ENCODE results near the gene PANK1.
"Not testable (repeated sequence)": the region's sequence is repeated elsewhere in the genome, so short reads cannot be mapped to it uniquely, and the experiment has no call there.

The PANK1 gene

DNA sequence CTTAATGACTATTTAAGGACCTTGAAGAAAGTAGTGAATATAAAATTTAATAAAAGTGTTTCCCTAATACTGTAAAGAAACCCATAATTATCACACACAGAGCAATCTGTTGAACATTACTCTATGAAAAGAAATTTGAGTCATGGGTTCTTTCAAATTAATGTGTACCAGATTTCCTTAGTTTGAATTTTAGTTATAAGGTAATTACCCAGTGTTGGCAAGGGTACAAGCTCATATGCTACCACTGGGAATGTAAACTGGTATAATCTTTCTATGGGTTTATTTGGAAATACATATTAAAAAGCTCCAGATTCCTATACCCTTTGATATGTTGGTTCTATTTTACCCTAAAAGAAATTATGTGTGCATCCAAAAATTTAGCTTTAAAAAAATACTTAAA lies 22.9 kb downstream of the PANK1 start:
- FAIRE-seq (no peak), DNase-seq (ENCODE audit: insufficient read length, low spot score) (no peak)

DNA sequence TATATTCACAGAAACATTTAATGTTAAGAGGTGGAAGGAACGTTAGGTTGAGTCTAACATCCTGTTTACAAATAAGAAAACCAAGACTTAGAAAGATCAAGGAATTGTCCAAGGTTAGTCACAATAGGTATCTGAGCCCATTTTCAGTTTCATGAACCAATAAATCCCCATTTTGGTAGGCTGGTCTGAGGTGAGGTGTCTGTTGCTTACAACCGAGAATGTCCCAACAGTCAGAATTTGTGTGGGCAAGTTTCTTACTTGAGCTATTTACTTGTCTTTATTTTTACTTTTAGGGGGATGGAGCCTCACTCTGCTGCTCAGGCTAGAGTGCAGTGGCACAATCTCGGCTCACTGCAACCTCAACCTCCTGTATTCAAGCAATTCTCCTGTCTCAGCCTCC lies 23.6 kb downstream of the PANK1 start:
- no peak for DNase-seq (ENCODE audit: insufficient read length, low spot score)
- FAIRE-seq = no peak

DNA sequence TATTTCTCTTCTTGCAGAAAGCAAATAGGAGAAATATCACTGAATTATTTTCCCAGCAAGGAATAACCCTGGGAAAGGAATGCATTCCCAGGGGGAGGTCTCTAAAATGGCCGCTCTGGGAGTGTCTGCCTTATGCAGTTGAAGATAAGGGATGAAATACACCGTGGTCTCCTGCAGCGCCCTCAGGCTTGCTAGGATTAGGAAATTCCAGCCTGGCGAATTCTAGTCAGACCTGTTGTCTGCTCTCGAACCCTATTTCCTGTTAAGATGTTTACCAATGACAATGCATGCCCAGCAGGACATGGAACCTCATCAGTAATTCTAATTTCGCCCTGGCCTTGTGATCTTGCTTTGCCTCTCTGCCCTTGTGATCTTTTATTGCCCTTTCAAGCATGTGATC lies 24.7 kb downstream of the PANK1 start:
- not testable (repeated sequence) for DNase-seq (ENCODE audit: insufficient read length, low spot score); FAIRE-seq

DNA sequence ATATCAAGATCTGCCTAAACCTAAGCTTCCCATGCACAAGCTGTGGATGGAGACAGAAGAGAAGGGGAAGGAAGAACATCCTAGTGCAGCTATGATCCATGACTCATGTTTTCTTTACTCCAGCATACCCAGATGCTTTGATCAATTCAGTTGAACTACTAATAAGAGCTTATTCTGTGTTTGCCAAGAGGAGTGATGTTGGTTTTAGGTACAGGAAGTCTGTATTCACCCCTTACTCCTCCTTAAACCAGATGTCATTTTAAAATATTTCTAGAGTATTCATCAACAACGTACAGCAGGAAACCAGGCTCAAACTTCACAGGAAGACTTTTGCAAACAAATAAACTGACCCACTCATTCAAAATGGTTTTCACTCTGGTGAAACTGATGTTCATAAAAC lies 29.2 kb downstream of the PANK1 start:
- FAIRE-seq (no peak), DNase-seq (ENCODE audit: insufficient read length, low spot score) (no peak)

DNA sequence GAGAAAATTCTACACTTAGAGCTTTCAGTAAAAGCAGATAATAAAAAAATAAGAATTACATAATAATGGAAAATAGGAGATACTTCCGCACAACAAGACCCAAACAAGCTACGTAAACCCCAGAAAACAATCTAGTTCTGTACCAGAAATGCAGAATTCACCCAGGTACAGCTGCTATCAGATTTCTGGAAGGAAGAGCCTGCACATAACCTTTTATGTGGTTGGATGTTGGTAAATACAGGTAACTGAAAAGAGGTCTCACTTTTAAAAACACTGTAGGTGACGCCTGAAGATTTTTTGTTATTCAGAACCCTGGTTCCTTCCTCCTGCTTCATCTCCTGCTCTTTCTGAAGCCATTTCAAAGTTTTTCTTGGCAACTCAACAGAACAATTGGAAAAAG lies 29.9 kb downstream of the PANK1 start:
- no peak for FAIRE-seq
- DNase-seq (ENCODE audit: insufficient read length, low spot score) = no peak

DNA sequence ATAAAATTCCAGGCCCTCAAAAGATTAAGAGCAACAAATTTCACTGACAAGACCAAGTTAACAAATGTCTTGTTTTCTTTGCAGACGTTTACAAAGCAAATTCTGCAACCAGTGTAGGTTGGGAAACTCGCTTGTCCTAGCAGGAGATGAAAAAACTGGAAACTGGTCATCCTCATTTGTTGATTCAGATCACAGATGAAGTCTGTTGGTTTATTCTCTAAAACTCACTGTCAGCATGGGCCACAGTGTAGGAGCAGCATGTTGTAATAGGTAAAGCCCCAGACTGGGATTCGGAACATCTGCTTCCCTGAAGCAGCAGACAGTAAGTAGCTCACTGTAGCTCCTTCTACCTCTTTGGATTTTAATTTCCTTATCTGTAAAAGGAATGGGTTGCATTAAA lies 31.5 kb downstream of the PANK1 start:
- FAIRE-seq = no peak

DNA sequence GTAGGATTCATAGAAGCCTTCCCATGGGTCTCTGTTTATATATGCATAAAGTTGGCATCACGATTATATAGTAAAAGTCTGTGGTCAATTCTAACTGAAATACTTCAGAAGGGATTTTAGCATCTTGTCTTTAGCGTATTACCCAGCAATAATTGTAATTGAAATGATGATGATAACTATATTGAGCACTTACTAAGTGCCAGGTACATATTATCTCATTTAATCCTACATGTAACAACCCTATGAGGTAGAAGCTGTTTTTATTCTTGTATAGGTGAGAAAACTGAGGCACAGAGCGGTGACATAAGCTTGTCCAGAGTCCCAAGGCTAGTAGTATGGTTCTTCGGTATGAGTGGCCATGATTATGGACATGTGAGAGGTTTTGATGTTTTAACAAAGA lies 33.8 kb downstream of the PANK1 start:
- no peak for FAIRE-seq
- no peak for DNase-seq (ENCODE audit: insufficient read length, low spot score)

More for the DNA sequence above, 31.5 kb downstream of the PANK1 start:
- no peak for DNase-seq (ENCODE audit: insufficient read length, low spot score)

DNA sequence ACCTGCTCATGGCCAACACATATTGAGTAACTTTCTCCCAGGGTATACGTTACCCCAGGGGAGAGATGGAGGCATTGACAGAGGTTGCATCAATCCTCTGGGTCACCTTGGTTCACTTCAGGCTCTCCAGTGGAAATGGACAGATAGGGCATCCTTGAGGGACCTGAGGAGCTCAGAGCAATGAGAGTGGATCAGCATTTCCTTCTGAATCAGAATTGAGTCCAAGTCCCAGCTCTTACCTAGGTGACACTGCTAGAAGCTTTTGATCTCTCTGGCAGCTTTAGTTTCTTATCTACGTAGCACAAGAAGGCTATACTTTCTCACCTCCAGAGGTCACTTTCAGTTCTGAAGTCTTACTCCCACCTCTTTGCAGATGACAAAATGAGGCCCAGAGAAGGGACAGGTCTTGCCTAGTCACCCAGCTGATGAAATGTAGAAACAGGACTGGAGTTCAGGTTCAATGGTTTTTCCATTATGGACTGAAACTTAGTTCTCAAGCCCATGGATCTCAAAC lies 35.2 kb downstream of the PANK1 start:
- FAIRE-seq (peak; percentile 89), DNase-seq (ENCODE audit: insufficient read length, low spot score) (peak; percentile 5)

DNA sequence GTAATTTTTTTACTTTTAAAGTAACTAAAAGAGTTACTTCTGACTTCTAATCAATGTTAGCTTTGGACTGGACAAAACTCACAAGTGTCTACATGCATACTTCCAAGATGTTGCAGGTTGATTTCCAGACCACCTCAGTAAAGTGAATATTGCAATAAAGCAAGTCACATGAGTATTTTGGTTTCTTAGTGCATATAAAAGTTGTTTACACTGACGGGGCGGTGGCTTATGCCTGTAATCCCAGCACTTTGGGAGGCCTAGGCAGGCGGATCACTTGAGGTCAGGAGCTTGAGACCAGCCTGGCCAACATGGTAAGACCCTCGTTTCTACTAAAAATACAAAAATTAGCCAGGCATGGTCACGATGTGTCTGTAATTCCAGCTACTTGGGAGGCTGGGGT lies 40.8 kb downstream of the PANK1 start:
- no peak for DNase-seq (ENCODE audit: insufficient read length, low spot score)

DNA sequence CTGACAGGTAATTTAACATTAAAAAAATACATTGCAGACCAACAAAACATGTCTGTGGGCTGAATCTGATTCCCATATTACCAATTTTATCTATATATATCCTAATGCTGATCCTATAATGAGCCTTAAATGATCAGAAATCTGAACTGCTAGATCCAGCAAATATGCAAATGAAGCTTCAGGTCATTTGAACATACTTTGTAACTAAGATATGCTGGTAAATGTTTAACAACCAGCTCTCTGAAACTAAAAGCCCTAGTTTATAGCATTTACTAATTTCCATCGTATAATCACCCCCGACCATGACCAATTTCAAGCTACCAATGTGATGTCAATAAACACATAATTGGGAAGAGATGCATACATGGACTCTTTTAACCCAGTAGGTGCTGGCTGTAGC lies 42.1 kb downstream of the PANK1 start:
- FAIRE-seq (no peak), DNase-seq (ENCODE audit: insufficient read length, low spot score) (no peak)

More for the DNA sequence above, 40.8 kb downstream of the PANK1 start:
- FAIRE-seq = no peak

DNA sequence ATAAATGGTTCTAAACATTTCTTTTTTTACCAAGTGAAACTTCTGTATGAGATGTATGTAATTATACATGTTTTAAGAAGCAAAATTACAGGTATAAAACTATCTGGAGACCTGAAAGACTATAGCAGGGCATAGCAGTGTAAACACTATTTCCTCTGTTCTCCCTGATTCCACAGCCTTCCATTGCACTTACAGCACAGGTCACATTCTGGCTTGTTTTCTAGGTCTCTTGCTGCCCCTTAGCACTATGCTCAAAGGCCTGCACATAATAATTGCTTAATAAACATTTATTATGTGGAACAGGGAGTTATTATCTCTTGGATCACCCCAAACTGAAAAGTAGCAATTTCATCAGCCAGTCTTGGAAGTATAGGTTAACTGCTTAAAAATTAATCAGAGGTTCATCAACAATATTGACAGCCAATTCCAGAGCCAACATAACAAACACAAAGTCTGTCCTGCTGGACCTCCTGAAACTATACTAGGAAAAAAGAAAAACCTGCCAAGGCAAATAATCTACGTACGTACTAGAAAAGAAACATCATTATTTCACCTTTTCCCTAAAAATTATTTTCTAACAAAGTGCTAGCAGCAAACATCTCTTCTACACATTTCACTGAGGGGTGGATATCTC lies 43.2 kb downstream of the PANK1 start:
- FAIRE-seq = no peak
- DNase-seq (ENCODE audit: insufficient read length, low spot score) = no peak

DNA sequence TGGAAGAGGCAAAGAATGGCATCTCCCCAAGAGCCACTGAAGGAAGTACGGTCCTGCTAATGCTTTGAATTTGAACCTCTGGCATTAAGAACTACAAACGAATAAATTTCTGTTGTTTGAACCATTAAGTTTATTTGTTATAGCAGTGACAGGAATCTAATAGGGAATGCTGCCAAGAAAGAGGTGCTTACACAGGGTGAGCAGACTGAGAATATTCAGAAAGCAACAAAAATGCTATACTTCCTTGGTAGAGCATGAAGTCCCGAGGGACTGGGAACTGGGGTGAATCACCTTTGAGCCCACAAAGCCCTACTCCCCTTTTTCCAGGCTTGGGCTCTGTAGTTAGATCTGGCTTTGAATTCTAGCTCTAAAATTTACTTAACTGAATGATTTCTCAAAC lies 45.0 kb downstream of the PANK1 start:
- FAIRE-seq = no peak
- DNase-seq (ENCODE audit: insufficient read length, low spot score) = no peak

DNA sequence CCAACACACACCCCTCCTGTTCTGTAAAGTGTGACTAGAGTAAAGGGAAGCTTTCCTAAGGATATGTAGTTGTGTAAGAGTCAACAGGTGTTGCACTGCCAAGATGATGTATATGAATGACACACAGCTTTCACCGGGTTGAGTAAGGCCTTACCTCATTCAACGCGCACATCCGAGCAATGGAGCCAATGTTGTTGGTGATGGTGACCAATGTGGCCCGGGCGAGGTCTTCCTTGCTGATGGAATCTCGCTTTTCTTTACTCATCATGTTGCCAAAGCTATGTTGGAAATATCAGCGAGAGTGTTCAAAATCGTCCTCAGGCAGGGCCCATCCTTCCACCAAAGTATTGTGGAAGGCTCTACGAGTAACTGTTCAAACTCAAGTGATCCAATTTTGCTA lies 52.0 kb downstream of the PANK1 start:
- no peak for DNase-seq (ENCODE audit: insufficient read length, low spot score)
- no peak for FAIRE-seq

DNA sequence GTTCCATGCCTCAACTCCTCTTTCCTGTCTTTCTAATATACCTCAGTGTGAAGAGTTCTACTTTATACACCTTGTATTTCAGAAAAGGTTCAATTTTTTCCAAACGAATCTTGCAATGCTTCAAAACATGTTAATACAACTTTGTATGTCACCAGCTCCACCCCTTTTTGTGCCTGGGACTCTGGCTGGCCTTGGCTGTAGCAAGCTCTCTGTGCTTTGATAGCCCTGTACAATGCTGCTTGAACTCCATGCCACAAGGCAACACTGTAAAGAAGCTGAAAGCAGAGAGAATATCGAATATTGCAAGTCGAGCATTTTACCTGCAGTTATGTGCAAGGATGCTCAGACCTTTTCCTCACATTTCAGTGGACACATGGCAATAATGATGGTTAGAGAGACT lies 52.5 kb downstream of the PANK1 start:
- FAIRE-seq = no peak
- DNase-seq (ENCODE audit: insufficient read length, low spot score) = no peak

DNA sequence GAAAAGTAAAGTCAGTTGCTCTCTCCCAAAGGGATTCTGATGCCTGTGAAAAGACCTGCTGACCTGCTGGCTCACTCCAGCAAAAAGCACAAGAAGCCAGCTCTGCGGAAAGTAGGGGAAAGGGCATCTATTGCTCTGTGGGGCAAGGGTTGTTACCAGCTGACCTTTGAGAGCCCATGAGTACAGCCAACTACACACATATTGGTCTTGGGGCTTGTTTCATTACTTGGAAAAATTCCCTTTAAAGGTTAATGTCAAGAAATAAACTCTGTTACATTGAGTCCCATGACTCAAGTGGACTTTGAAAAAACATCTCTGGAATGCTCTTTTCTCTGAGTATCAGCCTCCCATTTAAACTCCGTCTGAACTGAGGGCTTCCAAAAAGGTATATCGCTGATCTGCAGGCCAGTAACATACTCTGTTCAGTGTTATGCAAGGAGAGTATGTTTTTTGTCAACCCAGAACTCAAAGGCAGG lies 53.2 kb downstream of the PANK1 start:
- FAIRE-seq = no peak
- no peak for DNase-seq (ENCODE audit: insufficient read length, low spot score)

DNA sequence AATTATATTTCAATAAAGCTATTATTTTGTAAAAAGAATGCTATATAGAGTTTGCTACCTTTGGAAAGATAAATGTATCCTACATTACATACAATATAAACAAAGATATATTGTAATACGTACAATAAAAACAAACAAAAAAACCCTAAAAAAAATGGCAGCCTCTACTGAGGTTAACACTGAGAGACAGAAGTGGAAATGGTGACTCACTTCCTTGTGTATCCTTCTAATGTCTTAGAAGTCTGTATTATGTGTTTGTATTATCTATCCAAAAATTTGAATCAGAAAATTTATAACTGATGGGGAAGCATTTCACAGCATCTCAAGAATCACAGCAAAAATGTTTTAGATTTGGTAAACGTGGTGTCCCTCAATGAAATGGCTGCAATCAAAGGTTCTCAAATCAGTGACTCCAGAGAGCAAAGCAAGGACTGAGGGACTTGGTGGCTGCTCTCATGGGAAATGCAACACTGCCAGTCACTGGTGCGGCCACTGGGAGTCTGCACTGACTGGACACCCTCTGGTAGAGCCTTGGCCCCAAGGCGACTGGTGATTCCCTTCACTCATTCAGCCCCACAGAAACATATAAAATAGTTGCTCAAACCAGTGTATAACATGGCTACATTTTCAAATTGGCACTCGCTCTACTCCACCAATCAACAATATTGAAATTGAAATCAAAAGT lies 53.8 kb downstream of the PANK1 start:
- DNase-seq (ENCODE audit: insufficient read length, low spot score) = no peak
- FAIRE-seq = no peak

DNA sequence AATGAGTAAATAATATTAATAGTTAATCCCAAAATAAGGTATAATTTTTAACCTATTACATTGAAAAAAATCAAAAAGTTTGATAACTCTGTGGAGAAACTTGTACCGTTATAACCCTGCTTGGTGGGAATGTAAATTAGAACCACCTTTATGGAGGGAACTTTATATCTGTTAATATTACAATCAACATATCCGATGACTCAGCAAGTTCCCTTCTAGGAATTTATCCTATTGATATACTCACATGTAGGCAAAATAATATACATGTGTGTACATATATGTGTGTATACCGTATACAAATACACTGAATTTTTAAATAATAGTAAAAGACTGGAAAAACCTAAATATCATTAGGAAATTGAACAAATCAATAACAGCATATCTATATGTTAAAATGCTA lies 54.7 kb downstream of the PANK1 start:
- DNase-seq (ENCODE audit: insufficient read length, low spot score) (no peak), FAIRE-seq (peak; percentile 74)

DNA sequence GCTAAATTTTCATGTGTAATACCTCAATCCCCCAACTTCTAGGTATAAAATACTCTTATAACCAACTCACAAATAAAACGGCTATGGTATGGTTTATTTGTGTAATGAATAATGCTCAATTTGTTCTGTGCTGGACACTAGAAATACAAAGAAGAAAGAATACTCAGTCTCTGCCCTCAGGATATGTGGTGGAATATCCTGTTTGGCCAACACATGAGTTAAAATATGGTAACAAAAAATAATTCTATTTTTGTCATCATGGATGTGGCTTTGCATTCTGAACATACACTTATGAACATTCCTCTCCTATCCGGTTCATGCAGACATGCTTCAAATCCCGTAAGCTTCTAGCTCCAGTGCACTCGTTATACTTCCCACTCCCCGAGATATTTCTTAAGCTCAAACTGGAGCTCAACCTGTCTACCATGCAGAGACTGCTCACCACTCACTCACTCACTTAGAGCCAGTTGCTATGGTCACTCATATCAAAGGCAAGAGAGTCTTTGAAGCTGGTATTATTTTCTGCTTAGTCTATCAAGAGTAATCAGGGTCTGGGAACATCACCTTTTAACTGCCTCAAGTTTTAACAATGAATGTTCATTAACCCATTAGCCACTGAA lies 55.8 kb downstream of the PANK1 start:
- FAIRE-seq (no peak), DNase-seq (ENCODE audit: insufficient read length, low spot score) (no peak)

DNA sequence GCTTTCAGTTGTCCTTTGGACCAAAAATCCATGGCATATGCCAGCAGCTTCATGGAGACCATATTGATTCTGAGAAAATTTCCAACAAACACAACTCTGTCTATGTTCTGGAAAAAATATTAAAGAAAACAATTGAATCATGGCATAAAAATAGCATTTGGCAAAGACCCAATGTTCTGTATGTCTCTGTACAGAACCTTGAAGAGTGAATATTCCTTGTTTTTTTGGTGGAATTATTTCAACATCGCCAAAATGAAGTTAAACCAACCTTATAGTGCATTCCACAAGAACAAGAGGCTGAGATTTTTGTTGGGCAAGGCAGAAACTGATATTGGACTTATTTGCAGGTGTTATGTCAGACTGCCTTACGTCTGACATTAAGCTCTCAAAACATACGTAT lies 56.4 kb downstream of the PANK1 start:
- no peak for FAIRE-seq
- no peak for DNase-seq (ENCODE audit: insufficient read length, low spot score)

DNA sequence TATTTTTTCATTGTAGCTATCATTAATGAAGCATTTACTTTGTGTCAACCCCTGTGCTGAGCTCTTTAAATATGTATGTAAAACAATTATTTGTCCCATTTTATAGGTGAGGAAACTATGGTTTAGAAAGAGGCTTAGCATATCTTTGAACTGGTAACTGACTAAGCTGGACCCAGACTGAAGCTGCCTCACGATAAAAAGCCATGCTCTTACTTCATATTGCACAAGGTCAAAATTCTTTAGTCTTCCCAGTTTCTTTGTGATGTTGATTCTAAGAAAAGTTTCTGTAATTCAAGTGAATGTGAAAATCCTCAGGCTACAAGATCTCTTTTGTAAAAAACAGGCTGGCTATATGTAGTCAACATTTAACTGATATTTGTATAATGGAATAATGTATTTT lies 63.0 kb downstream of the PANK1 start:
- FAIRE-seq = no peak

DNA sequence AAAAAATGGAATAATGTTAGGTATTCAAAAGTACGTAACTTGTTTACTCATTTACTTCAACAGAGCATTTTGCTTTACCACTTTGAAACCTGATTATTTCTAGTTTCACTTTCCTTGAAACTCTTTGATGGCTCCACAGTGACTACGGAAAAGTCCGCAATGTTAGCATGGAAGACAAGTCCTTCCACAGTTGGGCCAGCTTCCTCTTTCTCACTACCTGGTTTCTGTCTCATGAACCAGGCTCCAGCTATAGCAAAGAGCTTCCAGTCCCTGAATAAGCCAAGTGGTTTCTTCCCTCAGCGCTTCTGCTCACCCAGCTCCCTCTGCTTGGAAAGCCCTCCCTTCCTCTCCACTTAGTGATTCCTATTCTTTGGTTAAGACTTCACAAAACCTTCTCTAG lies 64.8 kb downstream of the PANK1 start:
- DNase-seq (ENCODE audit: insufficient read length, low spot score) (no peak), FAIRE-seq (no peak)

More for the DNA sequence above, 63.0 kb downstream of the PANK1 start:
- DNase-seq (ENCODE audit: insufficient read length, low spot score) = no peak

DNA sequence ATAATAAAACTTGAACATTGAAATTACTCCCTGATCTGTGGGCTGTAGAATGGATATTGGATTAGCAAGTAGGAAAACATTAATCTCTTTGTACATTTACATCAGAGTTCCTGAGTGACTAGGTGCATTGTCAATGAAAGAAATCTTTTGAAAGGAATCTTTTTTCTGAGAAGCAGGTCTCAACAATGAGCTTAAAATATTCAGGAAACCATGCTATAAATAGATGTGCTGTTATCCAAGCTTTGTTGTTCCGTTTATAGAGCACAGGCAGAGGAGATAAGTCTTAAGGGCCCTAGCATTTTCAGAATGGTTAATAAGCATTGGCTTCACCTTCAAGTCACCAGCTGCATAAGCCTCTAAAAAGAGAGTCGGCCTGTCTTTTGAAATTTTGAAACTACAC lies 68.3 kb downstream of the PANK1 start:
- no peak for FAIRE-seq
- DNase-seq (ENCODE audit: insufficient read length, low spot score) = no peak

All from GM19239 (cell line).